Activated CD4-positive, alpha-beta memory T cell treated with anti-CD3 and anti-CD28 coated beads, Interleukin-2, amount 10 ng/mL, durations not matched to agents 7 days and 5 days (primary cell): Measurements from ENCODE around the gene PCSK7. TPM values are rescaled to one million over a fixed set of nuclear protein-coding genes. Genes with fewer than 3 reads are reported as not detected.

Experiments
- CTCF ChIA-PET: fragments of 350-600 bp; sonication (Branson Sonifier 250); formaldehyde crosslinking; loops from one replicate; lab custom pipeline; 2021; ENCODE audit warnings: antibody characterized with exemption, inconsistent platforms; lab: Charles Lee
- POLR2A ChIA-PET: fragments of 350-600 bp; sonication (Branson Sonifier 250); formaldehyde crosslinking; loops from one replicate; lab custom pipeline; 2021; ENCODE audit warnings: antibody characterized with exemption; lab: Charles Lee
- DNase-seq: peaks from one replicate; pipeline ENCODE4 v3.0.0-alpha.2; 2020
- H3K27ac Mint-ChIP-seq: one replicate; pipeline ENCODE4 v1.8.0; 2021; ENCODE audit warnings: mild to moderate bottlenecking, mixed read lengths
- H3K27me3 Mint-ChIP-seq: one replicate; pipeline ENCODE4 v1.8.0; 2021; ENCODE audit warnings: mixed read lengths
- H3K36me3 Mint-ChIP-seq: one replicate; pipeline ENCODE4 v1.8.0; 2021; ENCODE audit warnings: low read depth, mixed read lengths
- H3K4me1 Mint-ChIP-seq: one replicate; pipeline ENCODE4 v1.8.0; 2021; ENCODE audit warnings: mixed read lengths
- H3K4me3 Mint-ChIP-seq: one replicate; pipeline ENCODE4 v1.8.0; 2021; ENCODE audit warnings: mild to moderate bottlenecking, mixed read lengths
- H3K9me3 Mint-ChIP-seq: one replicate; pipeline ENCODE4 v1.8.0; 2021; ENCODE audit warnings: mixed read lengths
- total RNA-seq, 2 experiments: library from RNA; stranded (reverse); gene quantifications; one replicate each; pipeline ENCODE4 v1.2.3, GENCODE V29; 2021

Gene PCSK7
- total RNA-seq, 2 experiments from 2014 or later, result 181 to 182 TPM

- DNase-seq, result no peak
- H3K4me1 Mint-ChIP-seq, result peaks cover 4% of the 10 kb centered on the region
- no peaks in the 10 kb centered on the region for H3K27me3 Mint-ChIP-seq
- H3K9me3 Mint-ChIP-seq, result no peaks in the 10 kb centered on the region
- H3K36me3 Mint-ChIP-seq, result peaks cover 88% of the 10 kb centered on the region
- POLR2A ChIA-PET, result interaction anchor here (1.0 to 5.2 kb wide), 3 partner anchors 10 to 434 kb away, joined by 3 to 25 read pairs (median 7); partner anchors contain the start of genes PCSK7 and RNF214
- CTCF ChIA-PET, result interaction anchor here (0.5 to 1.4 kb wide), 3 partner anchors 10 to 53 kb away, joined by 3 to 4 read pairs (median 3); no protein-coding TSS in a partner anchor
- H3K4me3 Mint-ChIP-seq, result no peak overlapping the region
- no peak overlapping the region for H3K27ac Mint-ChIP-seq
Measured at GRCh38 chr11:117220999-117221774, 10.7 kb downstream of the PCSK7 start.

GRCh38 chr11:117220568-117220967 is 11.3 kb downstream of the PCSK7 start:
- Mint-ChIP-seq H3K27ac (peak overlapping the region; percentile 63), H3K4me3 (no peak overlapping the region), H3K9me3 (no peaks in the 10 kb centered on the region), H3K36me3 (peaks cover 88% of the 10 kb centered on the region), H3K27me3 (no peaks in the 10 kb centered on the region), H3K4me1 (peaks cover 4% of the 10 kb centered on the region)
- no peak for DNase-seq
- ChIA-PET POLR2A (interaction anchor here (1.0 to 5.2 kb wide), 3 partner anchors 9 to 434 kb away, joined by 3 to 25 read pairs (median 7); partner anchors contain the start of genes PCSK7 and RNF214), CTCF (interaction anchor here (0.8 to 1.4 kb wide), 3 partner anchors 9 to 40 kb away, joined by 3 to 4 read pairs (median 3); no protein-coding TSS in a partner anchor)

- Mint-ChIP-seq H3K4me3 (no peak overlapping the region), H3K36me3 (peaks cover 82% of the 10 kb centered on the region), H3K4me1 (peaks cover 4% of the 10 kb centered on the region), H3K27ac (no peak overlapping the region), H3K9me3 (no peaks in the 10 kb centered on the region), H3K27me3 (no peaks in the 10 kb centered on the region)
- no peak for DNase-seq
- CTCF ChIA-PET, result interaction anchor here (1.0 kb wide), 1 partner anchor 39 kb away, joined by 3 read pairs; no protein-coding TSS in a partner anchor
- POLR2A ChIA-PET, result interaction anchor here (1.7 to 5.2 kb wide), 2 partner anchors 9 to 11 kb away, joined by 7 to 25 read pairs; partner anchors contain the start of genes PCSK7 and RNF214
Measured at GRCh38 chr11:117219995-117220394, 11.9 kb downstream of the PCSK7 start.

DNA sequence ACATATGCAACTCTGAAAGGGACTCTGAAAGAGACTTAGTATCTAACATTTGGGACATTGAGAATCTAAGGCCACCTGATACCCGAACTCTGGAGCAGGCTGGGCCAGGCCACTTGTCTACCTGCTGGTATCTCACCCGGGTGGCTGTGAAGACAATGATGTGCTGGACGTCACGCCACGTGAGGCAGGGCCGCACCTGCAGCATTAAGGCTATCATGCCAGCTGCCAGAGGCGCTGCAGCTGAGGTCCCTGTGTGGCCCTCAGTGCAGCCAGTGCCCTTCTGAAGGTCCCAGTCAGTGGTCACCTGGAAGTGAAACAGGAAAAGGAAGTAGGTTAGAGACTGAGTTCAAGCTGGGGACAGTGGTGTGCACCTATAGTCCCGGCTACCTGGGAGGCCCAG is 12.4 kb downstream of the PCSK7 start:
- ChIA-PET POLR2A (interaction anchor here (5.2 kb wide), 1 partner anchor 11 kb away, joined by 25 read pairs; the partner anchor contains the start of genes PCSK7 and RNF214), CTCF (no interaction called here)
- Mint-ChIP-seq H3K36me3 (peaks cover 81% of the 10 kb centered on the region), H3K27me3 (no peaks in the 10 kb centered on the region), H3K4me3 (no peak overlapping the region), H3K27ac (no peak overlapping the region), H3K4me1 (peaks cover 6% of the 10 kb centered on the region), H3K9me3 (no peaks in the 10 kb centered on the region)
- DNase-seq, result no peak

GRCh38 chr11:117219001-117219400 is 12.9 kb downstream of the PCSK7 start:
- POLR2A ChIA-PET, result interaction anchor here (5.2 kb wide), 1 partner anchor 12 kb away, joined by 25 read pairs; the partner anchor contains the start of genes PCSK7 and RNF214
- H3K27ac Mint-ChIP-seq, result no peak overlapping the region
- peaks cover 81% of the 10 kb centered on the region for H3K36me3 Mint-ChIP-seq

DNA sequence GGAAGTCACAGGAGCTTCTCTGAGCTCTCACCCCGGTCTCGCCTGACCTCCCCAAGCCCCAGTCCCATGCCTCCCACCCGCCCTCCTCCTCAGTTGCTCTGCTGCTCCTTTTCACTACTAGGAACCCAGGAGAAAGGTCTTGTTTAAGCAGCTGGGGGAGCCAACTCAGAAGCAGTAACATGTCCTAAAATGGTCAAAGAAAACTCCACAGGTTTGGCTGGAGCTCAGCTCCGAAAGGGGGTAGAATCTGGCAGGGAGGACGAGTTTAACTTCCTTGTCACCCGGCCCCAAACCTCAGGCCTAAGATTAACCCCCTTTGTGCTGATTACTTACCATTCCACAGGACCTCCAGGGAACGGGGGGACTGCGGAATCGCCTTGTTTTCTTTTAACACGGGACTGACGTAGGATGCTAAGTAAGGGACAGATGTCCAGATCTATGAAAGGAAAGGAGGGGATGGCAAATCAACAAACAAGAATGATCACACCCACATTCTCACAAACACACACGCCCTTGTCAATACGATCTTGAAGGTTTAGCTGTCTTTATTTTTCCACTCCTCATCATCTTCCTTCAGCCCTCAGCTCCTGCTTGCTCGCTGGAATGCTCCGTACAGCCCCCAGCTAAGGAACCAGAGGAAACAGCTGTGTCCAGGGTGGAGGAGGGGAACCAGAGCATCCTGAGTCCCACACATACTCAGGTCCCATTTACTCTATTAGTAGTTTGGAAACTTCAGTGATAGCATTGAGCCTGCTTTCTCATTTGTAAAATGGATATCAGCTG is 13.5 kb downstream of the PCSK7 start:
- no peak for DNase-seq
- POLR2A ChIA-PET, result interaction anchor here (1.0 to 5.2 kb wide), 2 partner anchors 9 to 13 kb away, joined by 3 to 25 read pairs; partner anchors contain the start of genes PCSK7 and RNF214
- peaks cover 80% of the 10 kb centered on the region for H3K36me3 Mint-ChIP-seq
- no peaks in the 10 kb centered on the region for H3K27me3 Mint-ChIP-seq
- H3K27ac Mint-ChIP-seq, result no peak overlapping the region
- H3K4me1 Mint-ChIP-seq, result peaks cover 6% of the 10 kb centered on the region
- H3K9me3 Mint-ChIP-seq, result no peaks in the 10 kb centered on the region
- CTCF ChIA-PET, result no interaction called here
- H3K4me3 Mint-ChIP-seq, result no peak overlapping the region

More at GRCh38 chr11:117219001-117219400, 12.9 kb downstream of the PCSK7 start:
- Mint-ChIP-seq H3K9me3 (no peaks in the 10 kb centered on the region), H3K4me3 (no peak overlapping the region), H3K4me1 (peaks cover 6% of the 10 kb centered on the region), H3K27me3 (no peaks in the 10 kb centered on the region)
- CTCF ChIA-PET, result no interaction called here
- no peak for DNase-seq

GRCh38 chr11:117217141-117218084 is 14.5 kb downstream of the PCSK7 start:
- no peaks in the 10 kb centered on the region for H3K9me3 Mint-ChIP-seq
- H3K27me3 Mint-ChIP-seq, result no peaks in the 10 kb centered on the region
- CTCF ChIA-PET, result interaction anchor here (1.0 kb wide), 1 partner anchor 9 kb away, joined by 4 read pairs; no protein-coding TSS in a partner anchor
- POLR2A ChIA-PET, result interaction anchor here (1.0 to 1.5 kb wide), 2 partner anchors 10 to 38 kb away, joined by 3 to 6 read pairs; partner anchors contain the start of gene SIDT2
- H3K36me3 Mint-ChIP-seq, result peaks cover 80% of the 10 kb centered on the region
- peaks cover 6% of the 10 kb centered on the region for H3K4me1 Mint-ChIP-seq
- H3K4me3 Mint-ChIP-seq, result no peak overlapping the region
- no peak overlapping the region for H3K27ac Mint-ChIP-seq
- no peak for DNase-seq

DNA sequence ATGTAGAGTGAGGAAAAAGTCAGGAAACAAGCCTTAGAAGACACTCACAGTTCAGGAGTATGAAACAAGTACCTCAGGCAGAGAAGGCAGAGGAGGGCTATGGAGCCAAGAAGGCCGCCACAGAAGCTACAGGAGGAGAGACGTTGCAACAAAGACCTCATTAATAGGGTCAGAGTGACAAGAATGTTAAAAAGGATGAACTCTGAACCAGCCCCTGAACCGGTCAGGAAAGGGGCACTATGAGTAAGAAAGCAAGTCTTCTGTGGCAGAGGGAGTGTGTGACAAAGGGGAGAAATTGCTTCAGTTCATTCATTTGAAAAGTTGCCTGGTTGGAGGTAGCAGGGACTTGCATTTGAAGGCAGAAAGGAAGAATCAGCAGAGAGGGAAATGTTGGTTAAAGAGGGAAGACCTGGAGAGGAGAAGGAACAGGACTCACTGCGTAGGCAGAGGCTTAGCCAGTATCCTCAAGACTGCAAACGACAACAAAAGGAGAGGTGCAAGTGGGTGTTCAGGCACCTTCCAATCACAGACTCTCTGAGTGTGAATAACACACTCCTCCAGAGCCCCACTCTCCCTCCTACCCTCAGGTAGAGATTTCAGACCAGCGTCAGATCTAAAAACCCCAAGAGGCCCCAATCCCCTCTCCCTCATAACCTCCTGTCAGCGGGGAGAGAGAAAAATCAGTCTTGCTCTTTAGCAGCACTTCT is 17.3 kb downstream of the PCSK7 start:
- CTCF ChIA-PET, result interaction anchor here (1.0 kb wide), 1 partner anchor 12 kb away, joined by 3 read pairs; no protein-coding TSS in a partner anchor
- Mint-ChIP-seq H3K4me1 (peaks cover 4% of the 10 kb centered on the region), H3K36me3 (peaks cover 73% of the 10 kb centered on the region), H3K27ac (no peak overlapping the region), H3K4me3 (no peak overlapping the region), H3K27me3 (no peaks in the 10 kb centered on the region), H3K9me3 (no peaks in the 10 kb centered on the region)
- no peak for DNase-seq
- POLR2A ChIA-PET, result no interaction called here

GRCh38 chr11:117212697-117213355 is 19.0 kb downstream of the PCSK7 start:
- Mint-ChIP-seq H3K36me3 (peaks cover 58% of the 10 kb centered on the region), H3K9me3 (no peaks in the 10 kb centered on the region), H3K4me1 (peaks cover 4% of the 10 kb centered on the region), H3K27ac (no peak overlapping the region), H3K27me3 (no peaks in the 10 kb centered on the region), H3K4me3 (no peak overlapping the region)
- no peak for DNase-seq
- CTCF ChIA-PET, result interaction anchor here (1.8 to 2.6 kb wide), 2 partner anchors 14 to 32 kb away, joined by 4 to 17 read pairs; no protein-coding TSS in a partner anchor
- POLR2A ChIA-PET, result interaction anchor here (1.0 to 1.3 kb wide), 2 partner anchors 9 to 10 kb away, joined by 4 to 5 read pairs; no protein-coding TSS in a partner anchor

DNA sequence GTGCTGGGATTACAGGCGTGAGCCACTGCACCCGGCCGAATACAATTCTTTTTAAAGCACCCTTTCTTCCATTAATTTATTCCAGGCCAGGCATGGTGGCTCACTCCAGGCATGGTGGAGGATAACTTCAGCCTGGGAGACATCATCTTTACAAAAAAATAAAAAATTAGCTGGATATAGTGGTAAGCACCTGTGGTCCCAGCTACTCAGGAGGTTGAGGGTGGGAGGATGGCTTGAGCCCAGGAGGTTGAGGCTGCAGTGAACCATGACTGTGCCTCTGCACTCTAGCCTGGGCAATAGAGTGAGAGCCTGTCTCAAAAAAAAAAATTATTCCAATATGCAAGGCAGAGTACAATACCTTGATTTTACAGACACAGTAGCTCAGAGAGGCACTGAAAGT is 21.3 kb downstream of the PCSK7 start:
- no peak overlapping the region for H3K4me3 Mint-ChIP-seq
- H3K4me1 Mint-ChIP-seq, result peaks cover 1% of the 10 kb centered on the region
- H3K9me3 Mint-ChIP-seq, result no peaks in the 10 kb centered on the region
- H3K36me3 Mint-ChIP-seq, result peaks cover 43% of the 10 kb centered on the region
- ChIA-PET POLR2A (interaction anchor here (1.2 to 1.7 kb wide), 2 partner anchors 9 to 10 kb away, joined by 3 to 7 read pairs; no protein-coding TSS in a partner anchor), CTCF (interaction anchor here (1.1 to 2.6 kb wide), 3 partner anchors 11 to 20 kb away, joined by 3 to 17 read pairs (median 4); no protein-coding TSS in a partner anchor)
- no peak overlapping the region for H3K27ac Mint-ChIP-seq
- no peaks in the 10 kb centered on the region for H3K27me3 Mint-ChIP-seq
- DNase-seq, result no peak
